HG03457 (cell line): Measurements from ENCODE around the gene KRTAP1-4.
"Not testable (repeated sequence)": the region's sequence is repeated elsewhere in the genome, so short reads cannot be mapped to it uniquely, and the experiment has no call there.

ENCODE experiments used
- ATAC-seq: cut with Tn5 transposase; IDR thresholded peaks from one replicate; pipeline ENCODE4 v1.9.1; 2021; ENCODE audit warnings: moderate number of reproducible peaks; ENCODE audit not compliant: unreplicated experiment

KRTAP1-4 gene

GRCh38 chr17:41008811-41009210, 21.2 kb downstream of the KRTAP1-4 start, which contains the start of gene KRTAP3-1:
Gene KRTAP3-1 (minus strand): TSS chr17:41009128. CDS start chr17:41009074, 54 bp downstream.
- ATAC-seq, result no peak

- no peak for ATAC-seq
Observed at GRCh38 chr17:41004397-41004796, 25.6 kb downstream of the KRTAP1-4 start.

- no peak for ATAC-seq
Observed at GRCh38 chr17:41003926-41004325, 26.1 kb downstream of the KRTAP1-4 start.

- no peak for ATAC-seq
Observed at GRCh38 chr17:41002814-41003213, 27.2 kb downstream of the KRTAP1-4 start.

GRCh38 chr17:41001795-41002194, 28.2 kb downstream of the KRTAP1-4 start:
- ATAC-seq, result no peak

- not testable (repeated sequence) for ATAC-seq
Observed at GRCh38 chr17:40999563-40999962, 30.4 kb downstream of the KRTAP1-4 start, which contains the start of gene KRTAP3-2. Gene KRTAP3-2 (minus strand): TSS chr17:40999906. CDS start chr17:40999853, 53 bp downstream.

- ATAC-seq, result no peak
Observed at GRCh38 chr17:40997361-40997760, 32.6 kb downstream of the KRTAP1-4 start.

GRCh38 chr17:40996829-40997228, 33.2 kb downstream of the KRTAP1-4 start:
- no peak for ATAC-seq

GRCh38 chr17:40995116-40995515, 34.9 kb downstream of the KRTAP1-4 start:
- ATAC-seq, result no peak

- ATAC-seq, result no peak
Observed at GRCh38 chr17:40993839-40994238, 36.2 kb downstream of the KRTAP1-4 start, which contains the start of gene KRTAP3-3. Gene KRTAP3-3 (minus strand): TSS chr17:40994164. CDS start chr17:40994097, 67 bp downstream.

GRCh38 chr17:40993084-40993483, 36.9 kb downstream of the KRTAP1-4 start:
- no peak for ATAC-seq

- no peak for ATAC-seq
Observed at GRCh38 chr17:40992666-40993065, 37.3 kb downstream of the KRTAP1-4 start.

- no peak for ATAC-seq
Observed at GRCh38 chr17:40986920-40987319, 43.1 kb downstream of the KRTAP1-4 start.

GRCh38 chr17:40984226-40984625, 45.8 kb downstream of the KRTAP1-4 start, which contains the start of gene KRT40:
Gene KRT40 (minus strand): TSS chr17:40984326. CDS start chr17:40984273, 53 bp downstream.
- no peak for ATAC-seq

- ATAC-seq, result no peak
Observed at GRCh38 chr17:40981115-40981514, 48.9 kb downstream of the KRTAP1-4 start.

GRCh38 chr17:40980596-40980995, 49.4 kb downstream of the KRTAP1-4 start:
- ATAC-seq, result no peak

GRCh38 chr17:40980117-40980516, 49.9 kb downstream of the KRTAP1-4 start:
- no peak for ATAC-seq
